ENCODE measurements around the gene RNF133.

The RNF133 gene

GRCh38 chr7:122743211-122743610, 44.3 kb upstream of the RNF133 start:
- Histone ChIP-seq H4K20me1 (ENCODE audit: insufficient read depth, low read length) (no peaks in the 10 kb centered on the region), H3K36me3 (ENCODE audit: insufficient read depth, low read length) (no peaks in the 10 kb centered on the region), H3K79me2 (ENCODE audit: insufficient read depth, low read length) (no peaks in the 10 kb centered on the region), H3K4me2 (ENCODE audit: insufficient read depth, low read length) (no peak overlapping the region), H3K9me3 (ENCODE audit: insufficient read depth, low read length, severe bottlenecking) (no peaks in the 10 kb centered on the region), H2AFZ (ENCODE audit: low read depth, low read length) (no peak overlapping the region), H3K27ac (ENCODE audit: low read length) (no peak overlapping the region), H3K4me1 (ENCODE audit: insufficient read depth, low read length) (no peaks in the 10 kb centered on the region), H3K27me3 (ENCODE audit: insufficient read depth, low read length, poor library complexity) (no peaks in the 10 kb centered on the region), H3K9ac (ENCODE audit: low read depth, low read length) (no peak overlapping the region), H3K4me3 (ENCODE audit: low read depth in 1 of 2, low read length in 2 of 2) (no peak overlapping the region)
- TF ChIP-seq EZH2 (IDR thresholded peaks at IDR 0.05; ENCODE audit: borderline replicate concordance, low read depth, low read length, severe bottlenecking): no peak
- TF ChIP-seq, protein P1, sequence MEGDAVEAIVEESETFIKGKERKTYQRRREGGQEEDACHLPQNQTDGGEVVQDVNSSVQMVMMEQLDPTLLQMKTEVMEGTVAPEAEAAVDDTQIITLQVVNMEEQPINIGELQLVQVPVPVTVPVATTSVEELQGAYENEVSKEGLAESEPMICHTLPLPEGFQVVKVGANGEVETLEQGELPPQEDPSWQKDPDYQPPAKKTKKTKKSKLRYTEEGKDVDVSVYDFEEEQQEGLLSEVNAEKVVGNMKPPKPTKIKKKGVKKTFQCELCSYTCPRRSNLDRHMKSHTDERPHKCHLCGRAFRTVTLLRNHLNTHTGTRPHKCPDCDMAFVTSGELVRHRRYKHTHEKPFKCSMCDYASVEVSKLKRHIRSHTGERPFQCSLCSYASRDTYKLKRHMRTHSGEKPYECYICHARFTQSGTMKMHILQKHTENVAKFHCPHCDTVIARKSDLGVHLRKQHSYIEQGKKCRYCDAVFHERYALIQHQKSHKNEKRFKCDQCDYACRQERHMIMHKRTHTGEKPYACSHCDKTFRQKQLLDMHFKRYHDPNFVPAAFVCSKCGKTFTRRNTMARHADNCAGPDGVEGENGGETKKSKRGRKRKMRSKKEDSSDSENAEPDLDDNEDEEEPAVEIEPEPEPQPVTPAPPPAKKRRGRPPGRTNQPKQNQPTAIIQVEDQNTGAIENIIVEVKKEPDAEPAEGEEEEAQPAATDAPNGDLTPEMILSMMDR (IDR thresholded peaks at IDR 0.05; ENCODE audit: borderline replicate concordance, extremely low read depth, low read length, poor library complexity, severe bottlenecking): no peak
- ATAC-seq (ENCODE audit: insufficient read depth, low read depth) (no peak), DNase-seq (no peak)

- H3K79me2 ChIP-seq (ENCODE audit: insufficient read depth, low read length): no peaks in the 10 kb centered on the region
- no peak overlapping the region for H3K27ac ChIP-seq (ENCODE audit: low read length)
- DNase-seq (no peak), ATAC-seq (ENCODE audit: insufficient read depth, low read depth) (no peak)
- H3K4me2 ChIP-seq (ENCODE audit: insufficient read depth, low read length): no peak overlapping the region
- H3K27me3 ChIP-seq (ENCODE audit: insufficient read depth, low read length, poor library complexity): no peaks in the 10 kb centered on the region
- no peaks in the 10 kb centered on the region for H3K9me3 ChIP-seq (ENCODE audit: insufficient read depth, low read length, severe bottlenecking)
- no peak overlapping the region for H3K4me3 ChIP-seq (ENCODE audit: low read depth in 1 of 2, low read length in 2 of 2)
- no peaks in the 10 kb centered on the region for H3K36me3 ChIP-seq (ENCODE audit: insufficient read depth, low read length)
- no peaks in the 10 kb centered on the region for H4K20me1 ChIP-seq (ENCODE audit: insufficient read depth, low read length)
- TF ChIP-seq, protein P1 (IDR thresholded peaks at IDR 0.05; ENCODE audit: borderline replicate concordance, extremely low read depth, low read length, poor library complexity, severe bottlenecking): no peak
- TF ChIP-seq EZH2 (IDR thresholded peaks at IDR 0.05; ENCODE audit: borderline replicate concordance, low read depth, low read length, severe bottlenecking): no peak
- H3K9ac ChIP-seq (ENCODE audit: low read depth, low read length): no peak overlapping the region
- no peak overlapping the region for H2AFZ ChIP-seq (ENCODE audit: low read depth, low read length)
- H3K4me1 ChIP-seq (ENCODE audit: insufficient read depth, low read length): no peaks in the 10 kb centered on the region
Observed at GRCh38 chr7:122738947-122739346, 40.0 kb upstream of the RNF133 start.

GRCh38 chr7:122736183-122736582, 37.3 kb upstream of the RNF133 start:
- H3K9ac ChIP-seq (ENCODE audit: low read depth, low read length): no peak overlapping the region
- DNase-seq (no peak), ATAC-seq (ENCODE audit: insufficient read depth, low read depth) (no peak)
- no peaks in the 10 kb centered on the region for H3K27me3 ChIP-seq (ENCODE audit: insufficient read depth, low read length, poor library complexity)
- H4K20me1 ChIP-seq (ENCODE audit: insufficient read depth, low read length): no peaks in the 10 kb centered on the region
- no peak overlapping the region for H3K4me3 ChIP-seq (ENCODE audit: low read depth in 1 of 2, low read length in 2 of 2)
- no peak for TF ChIP-seq EZH2 (IDR thresholded peaks at IDR 0.05; ENCODE audit: borderline replicate concordance, low read depth, low read length, severe bottlenecking)
- TF ChIP-seq, protein P1 (IDR thresholded peaks at IDR 0.05; ENCODE audit: borderline replicate concordance, extremely low read depth, low read length, poor library complexity, severe bottlenecking): no peak
- H3K9me3 ChIP-seq (ENCODE audit: insufficient read depth, low read length, severe bottlenecking): no peaks in the 10 kb centered on the region
- no peaks in the 10 kb centered on the region for H3K36me3 ChIP-seq (ENCODE audit: insufficient read depth, low read length)
- no peak overlapping the region for H3K27ac ChIP-seq (ENCODE audit: low read length)
- H3K79me2 ChIP-seq (ENCODE audit: insufficient read depth, low read length): no peaks in the 10 kb centered on the region
- no peaks in the 10 kb centered on the region for H3K4me1 ChIP-seq (ENCODE audit: insufficient read depth, low read length)
- H2AFZ ChIP-seq (ENCODE audit: low read depth, low read length): no peak overlapping the region
- no peak overlapping the region for H3K4me2 ChIP-seq (ENCODE audit: insufficient read depth, low read length)

GRCh38 chr7:122727759-122728158, 28.8 kb upstream of the RNF133 start:
- Histone ChIP-seq H3K27me3 (ENCODE audit: insufficient read depth, low read length, poor library complexity) (no peaks in the 10 kb centered on the region), H3K36me3 (ENCODE audit: insufficient read depth, low read length) (no peaks in the 10 kb centered on the region), H3K4me3 (ENCODE audit: low read depth in 1 of 2, low read length in 2 of 2) (no peak overlapping the region), H3K9me3 (ENCODE audit: insufficient read depth, low read length, severe bottlenecking) (no peaks in the 10 kb centered on the region), H2AFZ (ENCODE audit: low read depth, low read length) (no peak overlapping the region), H3K9ac (ENCODE audit: low read depth, low read length) (no peak overlapping the region), H3K27ac (ENCODE audit: low read length) (no peak overlapping the region), H3K4me1 (ENCODE audit: insufficient read depth, low read length) (no peaks in the 10 kb centered on the region), H3K4me2 (ENCODE audit: insufficient read depth, low read length) (no peak overlapping the region), H3K79me2 (ENCODE audit: insufficient read depth, low read length) (no peaks in the 10 kb centered on the region), H4K20me1 (ENCODE audit: insufficient read depth, low read length) (no peaks in the 10 kb centered on the region)
- no peak for DNase-seq
- ATAC-seq (ENCODE audit: insufficient read depth, low read depth): no peak
- no peak for TF ChIP-seq EZH2 (IDR thresholded peaks at IDR 0.05; ENCODE audit: borderline replicate concordance, low read depth, low read length, severe bottlenecking)
- TF ChIP-seq, protein P1 (IDR thresholded peaks at IDR 0.05; ENCODE audit: borderline replicate concordance, extremely low read depth, low read length, poor library complexity, severe bottlenecking): no peak

Data from DND-41 (cell line).